Ramos (cell line): ENCODE measurements around the gene DCXR.
"Not testable (repeated sequence)": the region's sequence is repeated elsewhere in the genome, so short reads cannot be mapped to it uniquely, and the experiment has no call there.

Experiments used
- in situ Hi-C: fragments of 300-500 bp; cut with MboI; formaldehyde crosslinking; loops from one replicate; pipeline ENCODE4 v1.14.3; 2022; ENCODE audit warnings: low sequenced_read_pairs; ENCODE audit not compliant: unreplicated experiment

Gene DCXR

GRCh38 chr17:82045936-82046484 lies 8.5 kb upstream of the DCXR start:
- in situ Hi-C loops, result no loop called here

- in situ Hi-C loops, result no loop called here
Measured at GRCh38 chr17:82043507-82043906, 6.0 kb upstream of the DCXR start.

- in situ Hi-C loops, result no loop called here
Measured at GRCh38 chr17:82042649-82043048, 5.2 kb upstream of the DCXR start.

- in situ Hi-C loops, result no loop called here
Measured at GRCh38 chr17:82041144-82041814, 3.8 kb upstream of the DCXR start.

- in situ Hi-C loops, result no loop called here
Measured at GRCh38 chr17:82039695-82040299, 2.3 kb upstream of the DCXR start.

GRCh38 chr17:82038796-82039409 lies 1.4 kb upstream of the DCXR start:
- in situ Hi-C loops, result not testable (repeated sequence)

- in situ Hi-C loops, result no loop called here
Measured at GRCh38 chr17:82037889-82038195, 345 bp upstream of the DCXR start.

GRCh38 chr17:82036634-82037091 lies 834 bp downstream of the DCXR start:
- in situ Hi-C loops, result no loop called here

GRCh38 chr17:82035956-82036633 lies 1.4 kb downstream of the DCXR start:
- in situ Hi-C loops, result no loop called here

- in situ Hi-C loops, result no loop called here
Measured at GRCh38 chr17:82035488-82035887, 2.0 kb downstream of the DCXR start.

GRCh38 chr17:82034371-82035011 lies 3.0 kb downstream of the DCXR start:
- in situ Hi-C loops, result loop anchor here (5.0 kb wide), 1 partner anchor 123 kb away; no protein-coding TSS in a partner anchor

- in situ Hi-C loops, result loop anchor here (5.0 kb wide), 1 partner anchor 124 kb away; no protein-coding TSS in a partner anchor
Measured at GRCh38 chr17:82033359-82034085, 4.0 kb downstream of the DCXR start.

GRCh38 chr17:82031885-82032627 lies 5.4 kb downstream of the DCXR start:
- in situ Hi-C loops, result loop anchor here (5.0 kb wide), 1 partner anchor 125 kb away; no protein-coding TSS in a partner anchor

GRCh38 chr17:82031303-82031884 lies 6.1 kb downstream of the DCXR start, which contains the start of gene RAC3:
Gene RAC3, plus strand, starts transcription at chr17:82031678. Its CDS starts 84 bp downstream, at chr17:82031762.
- in situ Hi-C loops, result loop anchor here (5.0 kb wide), 1 partner anchor 126 kb away; no protein-coding TSS in a partner anchor

GRCh38 chr17:82030470-82031302 lies 6.8 kb downstream of the DCXR start:
- in situ Hi-C loops, result loop anchor here (5.0 kb wide), 1 partner anchor 127 kb away; no protein-coding TSS in a partner anchor

- in situ Hi-C loops, result loop anchor here (5.0 kb wide), 1 partner anchor 127 kb away; no protein-coding TSS in a partner anchor
Measured at GRCh38 chr17:82029990-82030469, 7.5 kb downstream of the DCXR start.

GRCh38 chr17:82029391-82029790 lies 8.1 kb downstream of the DCXR start:
- in situ Hi-C loops, result no loop called here
